ENCODE measurements around the gene APBA3.
"Not testable (repeated sequence)": the region's sequence is repeated elsewhere in the genome, so short reads cannot be mapped to it uniquely, and the experiment has no call there.

The APBA3 gene

GRCh38 chr19:3769494-3769893 is 8.0 kb upstream of the APBA3 start:
- TF ChIP-seq, protein P1, sequence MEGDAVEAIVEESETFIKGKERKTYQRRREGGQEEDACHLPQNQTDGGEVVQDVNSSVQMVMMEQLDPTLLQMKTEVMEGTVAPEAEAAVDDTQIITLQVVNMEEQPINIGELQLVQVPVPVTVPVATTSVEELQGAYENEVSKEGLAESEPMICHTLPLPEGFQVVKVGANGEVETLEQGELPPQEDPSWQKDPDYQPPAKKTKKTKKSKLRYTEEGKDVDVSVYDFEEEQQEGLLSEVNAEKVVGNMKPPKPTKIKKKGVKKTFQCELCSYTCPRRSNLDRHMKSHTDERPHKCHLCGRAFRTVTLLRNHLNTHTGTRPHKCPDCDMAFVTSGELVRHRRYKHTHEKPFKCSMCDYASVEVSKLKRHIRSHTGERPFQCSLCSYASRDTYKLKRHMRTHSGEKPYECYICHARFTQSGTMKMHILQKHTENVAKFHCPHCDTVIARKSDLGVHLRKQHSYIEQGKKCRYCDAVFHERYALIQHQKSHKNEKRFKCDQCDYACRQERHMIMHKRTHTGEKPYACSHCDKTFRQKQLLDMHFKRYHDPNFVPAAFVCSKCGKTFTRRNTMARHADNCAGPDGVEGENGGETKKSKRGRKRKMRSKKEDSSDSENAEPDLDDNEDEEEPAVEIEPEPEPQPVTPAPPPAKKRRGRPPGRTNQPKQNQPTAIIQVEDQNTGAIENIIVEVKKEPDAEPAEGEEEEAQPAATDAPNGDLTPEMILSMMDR (IDR thresholded peaks at IDR 0.05; ENCODE audit: low read depth, low read length, missing control alignments): no peak
- H3K4me3 ChIP-seq (ENCODE audit: low read depth, low read length): no peak overlapping the region
- DNase-seq (ENCODE audit: low read depth): no peak

DNA sequence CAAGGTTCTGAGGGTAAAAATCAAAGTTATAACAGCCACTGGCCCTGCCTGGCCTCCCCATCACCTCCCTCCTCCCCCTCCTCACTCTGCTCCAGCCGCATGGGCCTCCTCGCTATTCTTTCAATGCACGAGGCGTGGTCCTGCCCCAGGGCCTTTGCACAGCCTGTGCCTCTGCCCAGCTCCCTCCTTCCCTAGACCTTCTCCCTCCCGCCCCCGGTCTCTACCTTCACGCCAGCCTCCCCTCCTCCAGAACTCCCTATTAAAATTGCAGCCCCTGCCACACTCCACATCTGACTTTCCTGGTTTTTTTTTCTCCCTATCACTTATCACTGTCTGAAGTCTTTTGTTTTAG is 7.2 kb upstream of the APBA3 start:
- TF ChIP-seq, protein P1 (IDR thresholded peaks at IDR 0.05; ENCODE audit: low read depth, low read length, missing control alignments): no peak
- DNase-seq (ENCODE audit: low read depth): no peak
- H3K4me3 ChIP-seq (ENCODE audit: low read depth, low read length): no peak overlapping the region

DNA sequence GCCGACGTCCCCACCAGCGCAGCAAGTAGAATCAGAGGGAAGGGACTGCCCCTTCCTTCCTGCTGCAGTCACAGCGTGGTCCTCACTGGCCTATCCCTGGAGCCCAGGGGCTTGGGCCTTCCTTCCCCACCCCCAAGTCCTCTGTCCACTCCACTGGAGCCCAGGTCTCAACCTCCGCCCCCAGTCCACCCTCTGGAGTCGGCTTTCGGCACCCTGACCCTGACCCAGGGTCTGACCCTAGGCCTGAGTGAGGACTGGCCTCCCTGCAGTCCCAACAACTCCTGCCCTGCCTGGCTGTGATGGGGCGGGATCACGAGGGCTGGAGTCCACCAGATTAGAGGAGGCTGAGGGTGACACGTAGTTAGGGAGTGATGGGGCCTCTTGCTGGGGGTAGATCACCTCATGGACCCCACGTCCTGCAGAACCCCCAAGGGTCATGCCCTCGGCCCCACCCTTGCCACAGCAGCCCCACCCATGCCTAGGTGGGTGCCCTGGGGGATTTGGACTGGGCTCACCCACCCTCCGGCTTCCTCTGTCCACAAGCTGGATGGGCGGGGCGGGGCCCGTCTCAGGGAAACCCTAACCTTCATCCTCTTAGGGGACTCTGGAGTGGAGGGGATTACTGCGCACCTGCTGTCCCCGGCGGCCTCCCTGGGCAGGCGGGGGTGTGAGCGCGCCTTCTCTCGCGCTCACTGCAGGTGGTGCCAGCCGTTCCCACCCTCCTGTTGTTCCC is 6.7 kb upstream of the APBA3 start:
- TF ChIP-seq, protein P1 (IDR thresholded peaks at IDR 0.05; ENCODE audit: low read depth, low read length, missing control alignments): no peak
- no peak for DNase-seq (ENCODE audit: low read depth)
- H3K4me3 ChIP-seq (ENCODE audit: low read depth, low read length): no peak overlapping the region

DNA sequence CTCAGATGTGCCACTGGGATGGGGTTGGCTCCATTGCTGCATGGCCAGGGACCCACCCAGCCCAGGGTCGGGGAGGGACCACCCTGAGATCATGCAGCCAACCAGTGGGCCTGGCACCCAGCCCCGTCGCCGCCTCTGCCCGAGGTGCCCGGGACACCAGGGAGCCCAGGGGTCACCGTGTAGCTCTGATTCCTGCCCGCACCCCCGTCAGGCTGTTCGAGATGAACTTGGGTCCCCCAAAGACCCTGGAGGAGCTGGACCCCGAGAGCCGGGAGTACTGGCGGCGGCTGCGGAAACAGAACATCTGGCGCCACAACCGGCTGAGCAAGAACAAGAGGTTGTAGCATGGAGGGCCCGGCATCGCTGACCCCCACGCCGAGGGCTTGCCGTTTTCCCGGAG is 5.6 kb upstream of the APBA3 start:
- DNase-seq (ENCODE audit: low read depth): no peak
- TF ChIP-seq, protein P1 (IDR thresholded peaks at IDR 0.05; ENCODE audit: low read depth, low read length, missing control alignments): no peak
- H3K4me3 ChIP-seq (ENCODE audit: low read depth, low read length): no peak overlapping the region

DNA sequence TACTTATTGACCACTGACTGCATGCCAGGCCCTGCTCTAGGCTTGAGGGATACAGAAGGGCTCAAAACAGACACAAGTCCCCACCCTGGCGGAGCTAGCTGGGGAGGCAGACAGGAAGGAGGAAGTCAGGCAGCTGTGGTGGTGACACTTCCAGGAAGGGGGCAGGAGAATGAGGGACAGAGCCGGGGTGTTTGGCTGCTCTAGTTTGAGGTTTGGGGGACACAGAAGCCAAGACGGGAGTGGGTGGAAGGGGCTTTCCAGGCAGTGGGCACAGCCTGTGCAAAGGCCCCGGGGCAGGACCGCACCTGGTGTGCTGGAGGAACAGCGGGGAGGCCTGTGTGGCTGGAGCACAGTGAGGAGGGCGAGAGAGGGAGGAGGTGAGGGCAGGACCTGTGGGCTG is 5.0 kb upstream of the APBA3 start:
- H3K4me3 ChIP-seq (ENCODE audit: low read depth, low read length): no peak overlapping the region
- TF ChIP-seq, protein P1 (IDR thresholded peaks at IDR 0.05; ENCODE audit: low read depth, low read length, missing control alignments): no peak
- no peak for DNase-seq (ENCODE audit: low read depth)

- not testable (repeated sequence) for H3K4me3 ChIP-seq (ENCODE audit: low read depth, low read length); DNase-seq (ENCODE audit: low read depth)
Observed at GRCh38 chr19:3765757-3766156, 4.3 kb upstream of the APBA3 start.

GRCh38 chr19:3765121-3765520 is 3.6 kb upstream of the APBA3 start:
- no peak for DNase-seq (ENCODE audit: low read depth)

More at GRCh38 chr19:3765121-3765520, 3.6 kb upstream of the APBA3 start:
- H3K4me3 ChIP-seq (ENCODE audit: low read depth, low read length): no peak overlapping the region
- TF ChIP-seq, protein P1 (IDR thresholded peaks at IDR 0.05; ENCODE audit: low read depth, low read length, missing control alignments): no peak

Data from GM12864 (cell line).